Esophagus squamous epithelium (tissue), 4 donors: ENCODE data around the gene GLRX.

Source experiments
- POLR2A ChIP-seq, 4 donors: fragments of 450-650 bp; IDR thresholded peaks; one replicate each; pipeline ENCODE4 v1.6.1; 2017; ENCODE audit warnings: antibody characterized with exemption in 4 of 4, mild to moderate bottlenecking in 4 of 4, moderate library complexity in 3 of 4
- TF ChIP-seq, protein P1 (sequence below), 6 experiments: fragments of 450-650 bp in 4 of 6; fragments of 200-600 bp in 2 of 6; sonication (generic) in 2 of 6; IDR thresholded peaks; one replicate each; pipeline ENCODE4 v1.5.1; 2016 to 2019; ENCODE audit warnings: antibody characterized with exemption in 6 of 6, mild to moderate bottlenecking in 4 of 6, moderate library complexity in 4 of 6

DNA sequence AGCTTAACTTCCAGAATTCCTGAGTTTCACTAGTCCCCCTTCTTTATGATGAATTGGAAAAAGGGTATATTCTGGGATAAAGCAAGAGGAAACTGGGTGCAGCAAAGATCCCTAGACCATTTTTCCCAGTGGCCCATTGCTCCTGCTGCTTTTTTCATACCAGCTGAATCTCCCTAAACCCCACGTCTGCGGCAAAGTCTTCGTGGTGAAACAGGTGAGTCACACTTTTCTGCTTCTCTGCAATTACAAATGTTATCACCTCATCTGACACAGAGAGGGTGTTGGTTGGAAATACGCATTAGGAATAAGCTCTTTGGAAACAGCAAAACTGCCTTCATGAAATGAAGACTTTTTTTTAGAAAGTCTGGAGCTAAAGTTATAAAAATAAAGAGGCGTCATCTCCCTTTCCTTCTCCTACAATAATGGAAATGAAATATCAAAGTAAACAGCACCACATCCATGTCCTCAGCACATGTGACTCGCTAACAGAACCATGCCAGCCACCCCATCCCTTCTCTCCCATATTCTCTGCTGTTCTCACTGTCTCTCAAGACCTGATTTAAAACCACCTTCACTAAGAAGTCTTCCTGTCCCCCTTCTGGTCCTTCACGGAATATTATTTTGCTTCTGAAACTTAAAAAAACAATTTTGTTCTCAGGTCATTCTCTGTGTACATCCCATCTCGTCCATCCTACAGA is 39.5 kb upstream of the GLRX start:
- TF ChIP-seq, protein P1, sequence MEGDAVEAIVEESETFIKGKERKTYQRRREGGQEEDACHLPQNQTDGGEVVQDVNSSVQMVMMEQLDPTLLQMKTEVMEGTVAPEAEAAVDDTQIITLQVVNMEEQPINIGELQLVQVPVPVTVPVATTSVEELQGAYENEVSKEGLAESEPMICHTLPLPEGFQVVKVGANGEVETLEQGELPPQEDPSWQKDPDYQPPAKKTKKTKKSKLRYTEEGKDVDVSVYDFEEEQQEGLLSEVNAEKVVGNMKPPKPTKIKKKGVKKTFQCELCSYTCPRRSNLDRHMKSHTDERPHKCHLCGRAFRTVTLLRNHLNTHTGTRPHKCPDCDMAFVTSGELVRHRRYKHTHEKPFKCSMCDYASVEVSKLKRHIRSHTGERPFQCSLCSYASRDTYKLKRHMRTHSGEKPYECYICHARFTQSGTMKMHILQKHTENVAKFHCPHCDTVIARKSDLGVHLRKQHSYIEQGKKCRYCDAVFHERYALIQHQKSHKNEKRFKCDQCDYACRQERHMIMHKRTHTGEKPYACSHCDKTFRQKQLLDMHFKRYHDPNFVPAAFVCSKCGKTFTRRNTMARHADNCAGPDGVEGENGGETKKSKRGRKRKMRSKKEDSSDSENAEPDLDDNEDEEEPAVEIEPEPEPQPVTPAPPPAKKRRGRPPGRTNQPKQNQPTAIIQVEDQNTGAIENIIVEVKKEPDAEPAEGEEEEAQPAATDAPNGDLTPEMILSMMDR (IDR thresholded peaks at IDR 0.05): no peak
- TF ChIP-seq POLR2A (IDR thresholded peaks at IDR 0.05): no peak
